ENCODE data around the gene HK2. TPM values are rescaled to one million over a fixed set of nuclear protein-coding genes. Genes with fewer than 3 reads are reported as not detected.

Gene HK2
- total RNA-seq, 1 experiment from 2014 or later = 43.8 TPM

- Histone ChIP-seq H3K79me2 (ENCODE audit: low read length) (no peaks in the 10 kb centered on the region), H3K9me2 (replicated peaks; ENCODE audit: low read length) (no peaks in the 10 kb centered on the region), H3K9me3 (ENCODE audit: low read length) (no peaks in the 10 kb centered on the region), H3K36me3 (ENCODE audit: low read depth, low read length) (no peaks in the 10 kb centered on the region), H3K9ac (ENCODE audit: low read length) (no peak overlapping the region), H3K27ac (ENCODE audit: low read length) (no peak overlapping the region), H3K4me1 (ENCODE audit: insufficient read depth, low read length) (no peaks in the 10 kb centered on the region), H4K20me1 (ENCODE audit: low read length) (no peaks in the 10 kb centered on the region), H3K27me3 (ENCODE audit: low read length) (no peaks in the 10 kb centered on the region), H3F3A (ENCODE audit: low read length, unreplicated experiment) (no peaks in the 10 kb centered on the region), H3K4me2 (ENCODE audit: low read length) (no peak overlapping the region), H2AFZ (ENCODE audit: low read length) (no peak overlapping the region), H3K4me3 (ENCODE audit: low read length) (no peak overlapping the region)
- DNase-seq (no peak), ATAC-seq (no peak)
- BruUV-seq (replicated peaks) = no TSS peak
- TF ChIP-seq EZH2phosphoT487 (IDR thresholded peaks at IDR 0.05; ENCODE audit: borderline replicate concordance, low read length) (no peak), CTCF (conservative IDR thresholded peaks at IDR 0.05; ENCODE audit: low read depth, low read length) (no peak), EZH2 (IDR thresholded peaks at IDR 0.05; ENCODE audit: low read length, unreplicated experiment) (no peak)
- CTCF ChIA-PET = no interaction called here
- intact Hi-C loops (cut with micrococcal nuclease) = no loop called here
- POLR2A ChIA-PET (ENCODE audit: unreplicated experiment) = no interaction called here
Measured at GRCh38 chr2:74930811-74931486, 97.0 kb downstream of the HK2 start.

- DNase-seq (no peak), ATAC-seq (no peak)
- Histone ChIP-seq H3K27me3 (ENCODE audit: low read length) (no peaks in the 10 kb centered on the region), H3F3A (ENCODE audit: low read length, unreplicated experiment) (no peaks in the 10 kb centered on the region), H3K27ac (ENCODE audit: low read length) (no peak overlapping the region), H3K4me3 (ENCODE audit: low read length) (no peak overlapping the region), H3K9me2 (replicated peaks; ENCODE audit: low read length) (no peaks in the 10 kb centered on the region), H3K79me2 (ENCODE audit: low read length) (no peaks in the 10 kb centered on the region), H3K4me2 (ENCODE audit: low read length) (no peak overlapping the region), H2AFZ (ENCODE audit: low read length) (no peak overlapping the region), H3K9me3 (ENCODE audit: low read length) (no peaks in the 10 kb centered on the region), H3K4me1 (ENCODE audit: insufficient read depth, low read length) (no peaks in the 10 kb centered on the region), H4K20me1 (ENCODE audit: low read length) (no peaks in the 10 kb centered on the region), H3K36me3 (ENCODE audit: low read depth, low read length) (no peaks in the 10 kb centered on the region), H3K9ac (ENCODE audit: low read length) (no peak overlapping the region)
- BruUV-seq (replicated peaks) = no TSS peak
- intact Hi-C loops (cut with micrococcal nuclease) = no loop called here
- CTCF ChIA-PET = no interaction called here
- POLR2A ChIA-PET (ENCODE audit: unreplicated experiment) = no interaction called here
- TF ChIP-seq EZH2 (IDR thresholded peaks at IDR 0.05; ENCODE audit: low read length, unreplicated experiment) (no peak), EZH2phosphoT487 (IDR thresholded peaks at IDR 0.05; ENCODE audit: borderline replicate concordance, low read length) (no peak), CTCF (conservative IDR thresholded peaks at IDR 0.05; ENCODE audit: low read depth, low read length) (no peak)
Measured at GRCh38 chr2:74931940-74932339, 98.0 kb downstream of the HK2 start.

- ChIA-PET CTCF (no interaction called here), POLR2A (ENCODE audit: unreplicated experiment) (interaction anchor here (0.6 kb wide), 1 partner anchor 954 kb away, joined by 4 read pairs; no protein-coding TSS in a partner anchor)
- Histone ChIP-seq H3K27me3 (ENCODE audit: low read length) (no peaks in the 10 kb centered on the region), H3K4me3 (ENCODE audit: low read length) (no peak overlapping the region), H3K27ac (ENCODE audit: low read length) (no peak overlapping the region), H3K9me2 (replicated peaks; ENCODE audit: low read length) (no peaks in the 10 kb centered on the region), H3K4me1 (ENCODE audit: insufficient read depth, low read length) (peaks cover 4% of the 10 kb centered on the region), H3K79me2 (ENCODE audit: low read length) (no peaks in the 10 kb centered on the region), H4K20me1 (ENCODE audit: low read length) (no peaks in the 10 kb centered on the region), H3K9me3 (ENCODE audit: low read length) (no peaks in the 10 kb centered on the region), H3K4me2 (ENCODE audit: low read length) (no peak overlapping the region), H2AFZ (ENCODE audit: low read length) (no peak overlapping the region), H3F3A (ENCODE audit: low read length, unreplicated experiment) (no peaks in the 10 kb centered on the region), H3K9ac (ENCODE audit: low read length) (no peak overlapping the region), H3K36me3 (ENCODE audit: low read depth, low read length) (no peaks in the 10 kb centered on the region)
- ATAC-seq (no peak), DNase-seq (no peak)
- TF ChIP-seq EZH2 (IDR thresholded peaks at IDR 0.05; ENCODE audit: low read length, unreplicated experiment) (no peak), EZH2phosphoT487 (IDR thresholded peaks at IDR 0.05; ENCODE audit: borderline replicate concordance, low read length) (no peak), CTCF (conservative IDR thresholded peaks at IDR 0.05; ENCODE audit: low read depth, low read length) (no peak)
- intact Hi-C loops (cut with micrococcal nuclease) = no loop called here
- BruUV-seq (replicated peaks) = no TSS peak
Measured at GRCh38 chr2:74935975-74936391, 102.1 kb downstream of the HK2 start.
